Measurements from ENCODE around the gene UHRF2.
"Not testable (repeated sequence)": the region's sequence is repeated elsewhere in the genome, so short reads cannot be mapped to it uniquely, and the experiment has no call there.

The UHRF2 gene

GRCh38 chr9:6412487-6413364, at the start of gene UHRF2:
Gene UHRF2, plus strand, starts transcription at chr9:6413199. Its CDS starts 292 bp downstream, at chr9:6413491.
- peak; percentile 99 for DNase-seq

GRCh38 chr9:6367128-6367890, 45.7 kb upstream of the UHRF2 start:
- no peak for DNase-seq

- DNase-seq: no peak
These were observed 44.2 kb upstream of the UHRF2 start for GRCh38 chr9:6368831-6369230.

GRCh38 chr9:6381477-6382012, 31.5 kb upstream of the UHRF2 start:
- not testable (repeated sequence) for DNase-seq

- DNase-seq: no peak
These were observed 30.3 kb upstream of the UHRF2 start for GRCh38 chr9:6382681-6383080.

GRCh38 chr9:6383551-6384225, 29.3 kb upstream of the UHRF2 start:
- no peak for DNase-seq

- no peak for DNase-seq
These were observed 28.3 kb upstream of the UHRF2 start for GRCh38 chr9:6384732-6385131.

- no peak for DNase-seq
These were observed 13.9 kb upstream of the UHRF2 start for GRCh38 chr9:6399071-6399470.

GRCh38 chr9:6405371-6405770, 7.6 kb upstream of the UHRF2 start:
- no peak for DNase-seq

- DNase-seq: no peak
These were observed 5.2 kb upstream of the UHRF2 start for GRCh38 chr9:6407778-6408177.

- DNase-seq: no peak
These were observed 4.7 kb upstream of the UHRF2 start for GRCh38 chr9:6408320-6408719.

GRCh38 chr9:6409811-6410210, 3.2 kb upstream of the UHRF2 start:
- DNase-seq: no peak

GRCh38 chr9:6410633-6411032, 2.4 kb upstream of the UHRF2 start:
- DNase-seq: no peak

- DNase-seq: peak; percentile 14 to 31
These were observed 607 bp downstream of the UHRF2 start for GRCh38 chr9:6413365-6414246.

GRCh38 chr9:6414247-6414641, 1.2 kb downstream of the UHRF2 start:
- no peak for DNase-seq

- DNase-seq: no peak
These were observed 2.3 kb downstream of the UHRF2 start for GRCh38 chr9:6415266-6415665.

- DNase-seq: no peak
These were observed 4.2 kb downstream of the UHRF2 start for GRCh38 chr9:6417186-6417585.

GRCh38 chr9:6418764-6419163, 5.8 kb downstream of the UHRF2 start:
- no peak for DNase-seq

GRCh38 chr9:6424940-6425339, 11.9 kb downstream of the UHRF2 start:
- DNase-seq: no peak

GRCh38 chr9:6426117-6426516, 13.1 kb downstream of the UHRF2 start:
- DNase-seq: no peak

GRCh38 chr9:6428940-6429889, 16.2 kb downstream of the UHRF2 start:
- DNase-seq: peak; percentile 20 to 44

All from CD4-positive, alpha-beta T cell treated with Interleukin-4 for 1 hour (primary cell).